Fibroblast of mammary gland (primary cell): Measurements from ENCODE around the gene CTTNBP2NL.
"Not testable (repeated sequence)": the region's sequence is repeated elsewhere in the genome, so short reads cannot be mapped to it uniquely, and the experiment has no call there.

Experiments used
- DNase-seq: peaks from one replicate; pipeline ENCODE4 v3.0.0-alpha.2; 2010; ENCODE audit warnings: low read depth
- H3K4me3 ChIP-seq: 2 replicates; pipeline ENCODE4 v1.5.1; 2011; ENCODE audit warnings: low read depth, mild to moderate bottlenecking, low read length, moderate library complexity; ENCODE audit not compliant: control insufficient read depth
- CTCF ChIP-seq: conservative IDR thresholded peaks from 2 replicates; pipeline ENCODE4 v1.5.1; 2011; ENCODE audit warnings: low read depth, low read length, inconsistent platforms; ENCODE audit not compliant: control insufficient read depth, insufficient read depth

Gene CTTNBP2NL

GRCh38 chr1:112423207-112423606, 27.2 kb downstream of the CTTNBP2NL start:
- no peak for DNase-seq
- no peak overlapping the region for H3K4me3 ChIP-seq
- no peak for TF ChIP-seq CTCF

GRCh38 chr1:112423666-112424065, 27.7 kb downstream of the CTTNBP2NL start:
- not testable (repeated sequence) for DNase-seq, H3K4me3 ChIP-seq

GRCh38 chr1:112429749-112430148, 33.7 kb downstream of the CTTNBP2NL start:
- TF ChIP-seq CTCF, result no peak
- H3K4me3 ChIP-seq, result no peak overlapping the region
- no peak for DNase-seq

- H3K4me3 ChIP-seq, result no peak overlapping the region
- TF ChIP-seq CTCF, result no peak
- DNase-seq, result no peak
These were observed 35.0 kb downstream of the CTTNBP2NL start for GRCh38 chr1:112431038-112431437.

- H3K4me3 ChIP-seq, result no peak overlapping the region
- TF ChIP-seq CTCF, result no peak
- no peak for DNase-seq
These were observed 39.4 kb downstream of the CTTNBP2NL start for GRCh38 chr1:112435448-112435847.

GRCh38 chr1:112436384-112437156, 40.6 kb downstream of the CTTNBP2NL start:
- TF ChIP-seq CTCF, result no peak
- no peak for DNase-seq

GRCh38 chr1:112438156-112438555, 42.1 kb downstream of the CTTNBP2NL start:
- DNase-seq, H3K4me3 ChIP-seq: not testable (repeated sequence)

More at GRCh38 chr1:112436384-112437156, 40.6 kb downstream of the CTTNBP2NL start:
- no peak overlapping the region for H3K4me3 ChIP-seq

- H3K4me3 ChIP-seq, result no peak overlapping the region
- TF ChIP-seq CTCF, result no peak
- no peak for DNase-seq
These were observed 43.6 kb downstream of the CTTNBP2NL start for GRCh38 chr1:112439592-112439991.
